A549 (cell line): ENCODE measurements around the gene DLG2. TPM values are rescaled to one million over a fixed set of nuclear protein-coding genes. Genes with fewer than 3 reads are reported as not detected.

Experiments used
- ATAC-seq, 2 experiments: fragments of 200-7000 bp in 1 of 2; fragments of >200 bp in 1 of 2; cut with Nextera tagmentation in 1 of 2; cut with Tn5 transposase in 1 of 2; 3 replicates each; pipeline versions ENCODE4 v1.8.0 to v1.9.1; 2018 to 2020; ENCODE audit warnings: mild to moderate bottlenecking in 1 of 2, moderate library complexity in 1 of 2
- CTCF ChIA-PET: fragments of 300-600 bp; sonication (Branson Sonifier 250); formaldehyde crosslinking; extraction: SDS; loops from one replicate; lab custom pipeline; 2021; ENCODE audit warnings: antibody characterized with exemption, inconsistent platforms; lab: Yijun Ruan, JAX
- POLR2A ChIA-PET: fragments of 350-600 bp; formaldehyde crosslinking; extraction: SDS; loops from one replicate; lab custom pipeline; 2021; ENCODE audit warnings: antibody characterized with exemption, inconsistent platforms; lab: Yijun Ruan, JAX
- DNase-seq, 2 experiments: peaks; one replicate each; pipeline versions ENCODE4 v3.0.0 to v3.0.0-alpha.2; 2011 to 2016; ENCODE audit warnings: low read depth in 1 of 2, low spot score in 1 of 2
- FAIRE-seq: peaks from 2 replicates; lab custom pipeline; 2011; peaks lifted over from hg19 to GRCh38; lab: Jason Lieb, UNC
- H3K27ac ChIP-seq, 2 experiments: fragments of >200 bp; sonication (Bioruptor Twin); formaldehyde crosslinking; 3 replicates each; pipeline ENCODE4 v1.5.1; 2016 to 2017
- H3K4me1 ChIP-seq: fragments of >200 bp; sonication (Bioruptor Twin); formaldehyde crosslinking; 3 replicates; pipeline ENCODE4 v1.6.1; 2016
- H3K4me2 ChIP-seq: fragments of >200 bp; sonication (Bioruptor Twin); formaldehyde crosslinking; 3 replicates; pipeline ENCODE4 v1.6.1; 2016
- H3K4me3 ChIP-seq: fragments of >200 bp; sonication (Bioruptor Twin); formaldehyde crosslinking; 3 replicates; pipeline ENCODE4 v1.5.1; 2016
- H3K9me3 ChIP-seq: fragments of >200 bp; sonication (Bioruptor Twin); formaldehyde crosslinking; 3 replicates; pipeline ENCODE4 v1.6.1; 2016
- ATOH8 ChIP-seq: fragments of 250-450 bp; sonication (Bioruptor Pico); IDR thresholded peaks from 2 replicates; pipeline ENCODE4 v1.5.0; 2020; ENCODE audit warnings: low read depth, mild to moderate bottlenecking, moderate library complexity
- BCL3 ChIP-seq: fragments of >200 bp; sonication (Bioruptor Twin); formaldehyde crosslinking; IDR thresholded peaks from 3 replicates; pipeline ENCODE4 v1.6.1; 2016
- CBX8 ChIP-seq: fragments of 200-600 bp; sonication (generic); IDR thresholded peaks from 2 replicates; pipeline ENCODE4 v1.6.1; 2016
- CHD2 ChIP-seq: fragments of 150-350 bp; IDR thresholded peaks from 2 replicates; pipeline ENCODE4 v1.6.1; 2014; ENCODE audit warnings: low read length; ENCODE audit not compliant: partially characterized antibody
- CHD4 ChIP-seq: fragments of 200-600 bp; sonication (generic); IDR thresholded peaks from 2 replicates; pipeline ENCODE4 v1.6.1; 2016; ENCODE audit warnings: antibody characterized with exemption, mild to moderate bottlenecking, borderline replicate concordance
- E2F6 ChIP-seq: IDR thresholded peaks from 2 replicates; pipeline ENCODE4 v1.6.1; 2012; ENCODE audit warnings: low read depth, borderline replicate concordance
- EP300 ChIP-seq, 2 experiments: fragments of >200 bp; sonication (Bioruptor Twin); formaldehyde crosslinking; IDR thresholded peaks; 2 replicates in 1 of 2; 3 replicates in 1 of 2; pipeline ENCODE4 v1.6.1; 2016 to 2017
- FOSB ChIP-seq: fragments of 250-450 bp; sonication (Bioruptor Pico); IDR thresholded peaks from 2 replicates; pipeline ENCODE4 v1.5.0; 2020; ENCODE audit warnings: mild to moderate bottlenecking, moderate library complexity
- FOXS1 ChIP-seq: fragments of 250-450 bp; sonication (Bioruptor Pico); IDR thresholded peaks from 2 replicates; pipeline ENCODE4 v1.5.0; 2020; ENCODE audit warnings: mild to moderate bottlenecking, moderate library complexity
- GATA3 ChIP-seq: IDR thresholded peaks from 2 replicates; pipeline ENCODE4 v1.6.1; 2012; ENCODE audit warnings: borderline replicate concordance
- HDAC2 ChIP-seq: fragments of 200-600 bp; sonication (generic); IDR thresholded peaks from 2 replicates; pipeline ENCODE4 v1.6.1; 2016
- HES2 ChIP-seq: fragments of >200 bp; sonication (Bioruptor Twin); formaldehyde crosslinking; IDR thresholded peaks from 2 replicates; pipeline ENCODE4 v1.6.1; 2016
- HOXA7 ChIP-seq: fragments of 250-450 bp; sonication (Bioruptor Pico); IDR thresholded peaks from 2 replicates; pipeline ENCODE4 v1.5.0; 2020; ENCODE audit warnings: mild to moderate bottlenecking, moderate library complexity
- HOXB13 ChIP-seq: fragments of 250-450 bp; sonication (Bioruptor Pico); IDR thresholded peaks from 2 replicates; pipeline ENCODE4 v1.5.0; 2020; ENCODE audit warnings: low read depth, mild to moderate bottlenecking, moderate library complexity
- HOXB5 ChIP-seq: fragments of 250-450 bp; sonication (Bioruptor Pico); IDR thresholded peaks from 2 replicates; pipeline ENCODE4 v1.5.0; 2020; ENCODE audit warnings: mild to moderate bottlenecking, moderate library complexity
- JUN ChIP-seq, 2 experiments: fragments of >200 bp; sonication (Bioruptor Twin); formaldehyde crosslinking; IDR thresholded peaks; 2 replicates in 1 of 2; 3 replicates in 1 of 2; pipeline ENCODE4 v1.6.1; 2016 to 2017
- MAFK ChIP-seq: fragments of 450-650 bp; IDR thresholded peaks from 2 replicates; pipeline ENCODE4 v1.6.1; 2014; ENCODE audit not compliant: partially characterized antibody
- NPAS2 ChIP-seq: fragments of 250-450 bp; sonication (Bioruptor Pico); IDR thresholded peaks from 2 replicates; pipeline ENCODE4 v1.8.0; 2022; ENCODE audit warnings: mild to moderate bottlenecking, moderate library complexity, borderline replicate concordance
- POLR2AphosphoS2 ChIP-seq: conservative IDR thresholded peaks from 2 replicates; pipeline ENCODE4 v1.6.1; 2012; ENCODE audit warnings: low read length, improper control_type of control experiment, inconsistent platforms
- RAD21 ChIP-seq, 2 experiments: fragments of >200 bp in 1 of 2; sonication (Bioruptor Twin) in 1 of 2; formaldehyde crosslinking in 1 of 2; IDR thresholded peaks in 1 of 2; conservative IDR thresholded peaks in 1 of 2; 2 replicates in 1 of 2; 3 replicates in 1 of 2; pipeline ENCODE4 v1.6.1; 2012 to 2018; ENCODE audit warnings: inconsistent platforms in 1 of 2
- RCOR1 ChIP-seq: fragments of 150-350 bp; IDR thresholded peaks from 2 replicates; pipeline ENCODE4 v1.6.1; 2014; ENCODE audit warnings: antibody characterized with exemption, low read length, low read depth
- REST ChIP-seq: fragments of 200-600 bp; sonication (generic); IDR thresholded peaks from 2 replicates; pipeline ENCODE4 v1.6.1; 2016; ENCODE audit warnings: antibody characterized with exemption, mild to moderate bottlenecking, moderate library complexity
- RFX5 ChIP-seq: fragments of 450-650 bp; IDR thresholded peaks from 2 replicates; pipeline ENCODE4 v1.7.1; 2014; ENCODE audit warnings: antibody characterized with exemption, mild to moderate bottlenecking, moderate library complexity
- RNF2 ChIP-seq: fragments of 200-600 bp; sonication (generic); IDR thresholded peaks from 2 replicates; pipeline ENCODE4 v1.6.1; 2016; ENCODE audit warnings: low read depth, mild to moderate bottlenecking, antibody characterized with exemption, moderate library complexity, borderline replicate concordance
- TFCP2L1 ChIP-seq: fragments of 250-450 bp; sonication (Bioruptor Pico); IDR thresholded peaks from 2 replicates; pipeline ENCODE4 v1.5.0; 2021; ENCODE audit warnings: mild to moderate bottlenecking
- ZC3H11A ChIP-seq: fragments of 450-650 bp; IDR thresholded peaks from 2 replicates; pipeline ENCODE4 v1.6.1; 2014; ENCODE audit warnings: antibody characterized with exemption, mild to moderate bottlenecking
- ZSCAN20 ChIP-seq: fragments of 250-450 bp; sonication (Bioruptor Pico); IDR thresholded peaks from 2 replicates; pipeline ENCODE4 v1.8.0; 2022; ENCODE audit warnings: mild to moderate bottlenecking, moderate library complexity
- WGBS: methylation state at CpG from one replicate; pipeline ENCODE4 v1.1.6; 2017; ENCODE audit errors: missing lambda C conversion rate; 5-methylcytosine and 5-hydroxymethylcytosine counted together
- polyA plus RNA-seq, 4 experiments: library from polyadenylated mRNA; depleted of rRNA in 3 of 4; stranded (reverse); fragments of >200 nt; fragmentation: RNase III in 1 of 4; extraction: RNeasy Plus Mini Kit Qiagen cat#74134 plus additional on column Dnase treatment in 1 of 4; gene quantifications; 2 replicates in 3 of 4; 3 replicates in 1 of 4; pipeline ENCODE4 v1.2.3, GENCODE V29; 2011 to 2017

DLG2 gene
- polyA plus RNA-seq, 2 of the 4 experiments (the other 2 are of a cell fraction) = 0.26 to 0.79 TPM

- no peak for TF ChIP-seq REST
- no peak for TF ChIP-seq EP300 (IDR thresholded peaks at IDR 0.05)
- no peak for TF ChIP-seq FOXS1
- TF ChIP-seq POLR2AphosphoS2 = no peak
- no peak for TF ChIP-seq E2F6
- TF ChIP-seq RAD21 (conservative IDR thresholded peaks at IDR 0.05 in 1 of 2, IDR thresholded peaks at IDR 0.05 in 1 of 2) = no peak
- TF ChIP-seq CHD4 = no peak
- TF ChIP-seq ATOH8 (CRISPR knock-in tag) = no peak
- TF ChIP-seq, all 56 proteins: peak for 0
Measured at GRCh38 chr11:84608837-84609196, 1018.3 kb downstream of the DLG2 start (continued).

- FAIRE-seq (no peak), DNase-seq (no peak), ATAC-seq (no peak)
- WGBS = 14% methylated on average over 5 of the region's 5 CpGs
- ChIA-PET POLR2A (no interaction called here), CTCF (no interaction called here)
- no peak overlapping the region for H3K4me2 ChIP-seq
- H3K4me1 ChIP-seq = no peaks in the 10 kb centered on the region
- TF ChIP-seq RFX5 = no peak
- no peak for TF ChIP-seq ZSCAN20 (CRISPR knock-in tag)
- no peak for TF ChIP-seq HDAC2
- no peak for TF ChIP-seq FOSB
- no peak for TF ChIP-seq TFCP2L1
- no peak for TF ChIP-seq CHD2
- no peak for TF ChIP-seq ZC3H11A
- TF ChIP-seq RCOR1 = no peak
- TF ChIP-seq GATA3 = no peak
- TF ChIP-seq HOXB5 = no peak
- no peak for TF ChIP-seq HES2
- no peak for TF ChIP-seq HOXA7 (CRISPR knock-in tag)
- no peak for TF ChIP-seq NPAS2 (CRISPR knock-in tag)
- TF ChIP-seq JUN (IDR thresholded peaks at IDR 0.05) = no peak
- no peak for TF ChIP-seq CBX8
- TF ChIP-seq CHD4 = no peak
- TF ChIP-seq HOXB13 (CRISPR knock-in tag) = no peak
- TF ChIP-seq BCL3 = no peak
- TF ChIP-seq MAFK = no peak
- no peak for TF ChIP-seq RNF2
- no peaks in the 10 kb centered on the region for H3K9me3 ChIP-seq
- no peak overlapping the region for H3K4me3 ChIP-seq
- no peak overlapping the region for H3K27ac ChIP-seq
Measured at GRCh38 chr11:84607975-84608836, 1018.9 kb downstream of the DLG2 start.
